ENCODE measurements around the gene PIAS2. TPM values are rescaled to one million over a fixed set of nuclear protein-coding genes. Genes with fewer than 3 reads are reported as not detected.

The PIAS2 gene
- total RNA-seq, 4 donors from 2014 or later = 18.1 to 26.9 (median 25.4) TPM

DNA sequence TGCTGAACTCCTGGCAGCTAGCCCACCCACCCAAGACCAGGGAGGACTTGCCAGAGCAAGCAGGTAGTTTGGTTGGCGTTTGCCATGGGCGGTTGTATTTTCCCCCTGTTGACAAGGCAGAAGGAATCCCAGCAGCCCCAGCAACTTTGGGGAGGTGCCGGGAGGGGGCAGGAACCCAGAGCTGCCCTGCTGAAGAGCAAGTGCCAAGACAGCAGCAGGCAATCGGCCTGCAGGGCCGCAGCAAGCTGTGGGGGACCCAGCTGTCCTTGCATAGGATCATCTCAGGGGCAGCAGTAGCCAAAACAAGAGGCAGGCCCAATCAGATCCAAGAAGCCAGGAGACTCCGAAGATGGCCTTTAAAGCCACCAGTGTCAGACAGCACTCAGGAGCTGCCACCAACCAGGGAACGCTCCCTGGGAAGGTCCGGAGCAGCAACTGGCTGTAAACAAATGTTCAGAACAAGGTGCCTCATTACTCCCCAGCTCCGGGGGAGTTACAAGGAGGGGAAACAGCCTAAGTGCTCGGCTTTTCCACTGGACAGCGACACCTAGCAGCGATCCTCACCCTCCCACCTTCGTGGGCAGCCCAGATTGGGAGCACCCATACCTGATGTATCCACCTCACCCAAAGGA lies 162.5 kb downstream of the PIAS2 start:
- Histone ChIP-seq H3K4me3 (no peak overlapping the region), H3K27me3 (peaks cover 0 to 61% (median 24%) of the 10 kb centered on the region in 4 donors), H3K9me3 (no peaks in the 10 kb centered on the region), H3K4me1 (peaks cover 5 to 27% (median 24%) of the 10 kb centered on the region in 4 donors), H3K36me3 (no peaks in the 10 kb centered on the region), H3K27ac (replicated peaks in 1 of 4) (no peak overlapping the region)
- WGBS = 85% methylated on average over 7 of the region's 13 CpGs
- no peak for DNase-seq (ENCODE audit: extremely low spot score)
- no peak for TF ChIP-seq POLR2A (IDR thresholded peaks at IDR 0.05; ENCODE audit: low read depth)
- TF ChIP-seq POLR2AphosphoS5 (IDR thresholded peaks at IDR 0.05) = no peak
- no peak for TF ChIP-seq EP300 (IDR thresholded peaks at IDR 0.05)
- intact Hi-C loops (cut with DNase I) = no loop called here

DNA sequence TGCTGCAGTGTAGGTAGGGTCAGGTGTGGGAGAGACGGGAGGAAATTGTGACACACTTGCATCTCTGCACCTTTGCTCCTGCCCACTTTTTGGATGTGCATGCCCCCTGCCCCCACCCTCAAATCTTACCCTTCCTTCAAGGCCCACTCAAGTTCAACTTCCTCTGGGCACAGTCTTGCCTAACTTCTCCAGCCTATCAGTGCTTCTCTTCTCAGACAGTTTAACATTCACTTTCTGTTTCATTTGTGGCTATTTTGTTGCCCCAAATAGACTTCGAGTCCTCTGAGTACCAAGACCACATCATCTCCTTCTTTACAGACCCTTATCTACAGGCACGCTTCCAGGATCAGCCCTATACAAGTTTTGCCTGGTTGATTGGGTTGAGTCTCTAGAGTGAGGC lies 163.1 kb downstream of the PIAS2 start:
- no peaks in the 10 kb centered on the region for H3K9me3 ChIP-seq
- DNase-seq (ENCODE audit: extremely low spot score) = no peak
- WGBS = 89% methylated on average over 3 of the region's 3 CpGs
- H3K4me1 ChIP-seq = peaks cover 5 to 27% (median 24%) of the 10 kb centered on the region in 4 donors
- no peak for TF ChIP-seq POLR2AphosphoS5 (IDR thresholded peaks at IDR 0.05)
- TF ChIP-seq, protein P1, sequence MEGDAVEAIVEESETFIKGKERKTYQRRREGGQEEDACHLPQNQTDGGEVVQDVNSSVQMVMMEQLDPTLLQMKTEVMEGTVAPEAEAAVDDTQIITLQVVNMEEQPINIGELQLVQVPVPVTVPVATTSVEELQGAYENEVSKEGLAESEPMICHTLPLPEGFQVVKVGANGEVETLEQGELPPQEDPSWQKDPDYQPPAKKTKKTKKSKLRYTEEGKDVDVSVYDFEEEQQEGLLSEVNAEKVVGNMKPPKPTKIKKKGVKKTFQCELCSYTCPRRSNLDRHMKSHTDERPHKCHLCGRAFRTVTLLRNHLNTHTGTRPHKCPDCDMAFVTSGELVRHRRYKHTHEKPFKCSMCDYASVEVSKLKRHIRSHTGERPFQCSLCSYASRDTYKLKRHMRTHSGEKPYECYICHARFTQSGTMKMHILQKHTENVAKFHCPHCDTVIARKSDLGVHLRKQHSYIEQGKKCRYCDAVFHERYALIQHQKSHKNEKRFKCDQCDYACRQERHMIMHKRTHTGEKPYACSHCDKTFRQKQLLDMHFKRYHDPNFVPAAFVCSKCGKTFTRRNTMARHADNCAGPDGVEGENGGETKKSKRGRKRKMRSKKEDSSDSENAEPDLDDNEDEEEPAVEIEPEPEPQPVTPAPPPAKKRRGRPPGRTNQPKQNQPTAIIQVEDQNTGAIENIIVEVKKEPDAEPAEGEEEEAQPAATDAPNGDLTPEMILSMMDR (IDR thresholded peaks at IDR 0.05) = no peak
- no peak for TF ChIP-seq EP300 (IDR thresholded peaks at IDR 0.05)
- TF ChIP-seq POLR2A (IDR thresholded peaks at IDR 0.05; ENCODE audit: low read depth) = no peak
- H3K36me3 ChIP-seq = no peaks in the 10 kb centered on the region
- no peak overlapping the region for H3K4me3 ChIP-seq
- intact Hi-C loops (cut with DNase I) = no loop called here
- no peak overlapping the region for H3K27ac ChIP-seq (replicated peaks in 1 of 4)
- peaks cover 0 to 55% (median 24%) of the 10 kb centered on the region in 4 donors for H3K27me3 ChIP-seq

Other genes with a start within 250 kb of the PIAS2 start
- gene ST8SIA5, start 160.5 kb downstream of the PIAS2 start, total RNA-seq = under 1 TPM in 2 of 4 donors, not detected in 2; 0.06 to 0.26 TPM
- gene KATNAL2, start 95 bp upstream of the PIAS2 start, total RNA-seq = 1 to 10 TPM in 3 of 4 donors, under 1 TPM in 1; 0.50 to 5.0 (median 4.3) TPM
- gene ELOA2, start 118.1 kb upstream of the PIAS2 start, total RNA-seq = not detected
- gene HDHD2, start 233.0 kb upstream of the PIAS2 start, total RNA-seq = 10 to 100 TPM; 13.8 to 21.7 (median 19.0) TPM